H1 (cell line): ENCODE results near the gene GABRE.

ENCODE experiments used
- ATF3 ChIP-seq: IDR thresholded peaks from 2 replicates; pipeline ENCODE4 v1.6.1; 2011; ENCODE audit warnings: low read depth, mild to moderate bottlenecking, low read length; ENCODE audit not compliant: insufficient read depth
- CEBPB ChIP-seq: IDR thresholded peaks from 2 replicates; pipeline ENCODE4 v1.6.1; 2012; ENCODE audit warnings: low read depth, low read length
- EZH2 ChIP-seq: fragments of 200-600 bp; sonication (generic); IDR thresholded peaks from 2 replicates; pipeline ENCODE4 v1.7.1; 2012; ENCODE audit warnings: low read depth, mild to moderate bottlenecking, moderate library complexity, low read length, inconsistent platforms; ENCODE audit not compliant: severe bottlenecking
- HDAC2 ChIP-seq, 2 experiments: fragments of 300-600 bp in 1 of 2; sonication (generic) in 1 of 2; IDR thresholded peaks; 2 replicates each; pipeline ENCODE4 v1.6.1; 2011 to 2012; ENCODE audit warnings: low read depth in 2 of 2, low read length in 2 of 2, mild to moderate bottlenecking in 2 of 2, moderate library complexity in 2 of 2, borderline replicate concordance in 1 of 2, inconsistent platforms in 1 of 2
- JUND ChIP-seq: IDR thresholded peaks from 2 replicates; pipeline ENCODE4 v1.6.1; 2011; ENCODE audit warnings: mild to moderate bottlenecking, improper control_type of control experiment, low read length
- PHF8 ChIP-seq: fragments of 200-600 bp; sonication (generic); conservative IDR thresholded peaks from 2 replicates; pipeline ENCODE4 v1.7.1; 2012; ENCODE audit warnings: low read depth, mild to moderate bottlenecking, inconsistent platforms, low read length, moderate library complexity
- POLR2A ChIP-seq, 2 experiments: IDR thresholded peaks; 1 replicate in 1 of 2; 2 replicates in 1 of 2; pipeline ENCODE4 v1.6.1; 2011; ENCODE audit warnings: low read depth in 2 of 2, low read length in 2 of 2, mild to moderate bottlenecking in 2 of 2; ENCODE audit errors: control extremely low read depth in 1 of 2
- SUZ12 ChIP-seq: fragments of 200-600 bp; sonication (generic); IDR thresholded peaks from 2 replicates; pipeline ENCODE4 v1.6.1; 2012; ENCODE audit warnings: mild to moderate bottlenecking, inconsistent platforms, low read length, moderate library complexity, mixed read lengths
- YY1 ChIP-seq: IDR thresholded peaks from 2 replicates; pipeline ENCODE4 v1.6.1; 2011; ENCODE audit warnings: low read depth, mild to moderate bottlenecking, low read length
- TF ChIP-seq, protein P1 (sequence below), 3 experiments: IDR thresholded peaks; 1 replicate in 2 of 3; 2 replicates in 1 of 3; pipeline versions ENCODE4 v1.5.1 to v1.6.1; 2011; ENCODE audit warnings: low read length in 3 of 3, mild to moderate bottlenecking in 3 of 3, inconsistent platforms in 2 of 3, low read depth in 1 of 3, moderate library complexity in 1 of 3; ENCODE audit not compliant: insufficient read depth in 1 of 3; ENCODE audit errors: control extremely low read depth in 1 of 3

- no peak for TF ChIP-seq EZH2
- TF ChIP-seq SUZ12: no peak
- no peak for TF ChIP-seq PHF8
- TF ChIP-seq, protein P1, sequence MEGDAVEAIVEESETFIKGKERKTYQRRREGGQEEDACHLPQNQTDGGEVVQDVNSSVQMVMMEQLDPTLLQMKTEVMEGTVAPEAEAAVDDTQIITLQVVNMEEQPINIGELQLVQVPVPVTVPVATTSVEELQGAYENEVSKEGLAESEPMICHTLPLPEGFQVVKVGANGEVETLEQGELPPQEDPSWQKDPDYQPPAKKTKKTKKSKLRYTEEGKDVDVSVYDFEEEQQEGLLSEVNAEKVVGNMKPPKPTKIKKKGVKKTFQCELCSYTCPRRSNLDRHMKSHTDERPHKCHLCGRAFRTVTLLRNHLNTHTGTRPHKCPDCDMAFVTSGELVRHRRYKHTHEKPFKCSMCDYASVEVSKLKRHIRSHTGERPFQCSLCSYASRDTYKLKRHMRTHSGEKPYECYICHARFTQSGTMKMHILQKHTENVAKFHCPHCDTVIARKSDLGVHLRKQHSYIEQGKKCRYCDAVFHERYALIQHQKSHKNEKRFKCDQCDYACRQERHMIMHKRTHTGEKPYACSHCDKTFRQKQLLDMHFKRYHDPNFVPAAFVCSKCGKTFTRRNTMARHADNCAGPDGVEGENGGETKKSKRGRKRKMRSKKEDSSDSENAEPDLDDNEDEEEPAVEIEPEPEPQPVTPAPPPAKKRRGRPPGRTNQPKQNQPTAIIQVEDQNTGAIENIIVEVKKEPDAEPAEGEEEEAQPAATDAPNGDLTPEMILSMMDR (IDR thresholded peaks at IDR 0.05; ENCODE audit: control extremely low read depth in 1 of 3, insufficient read depth in 1 of 3, low read depth in 1 of 3, low read length in 3 of 3): no peak
- no peak for TF ChIP-seq JUND
- TF ChIP-seq ATF3: no peak
- TF ChIP-seq POLR2A (IDR thresholded peaks at IDR 0.05; ENCODE audit: control extremely low read depth in 1 of 2, low read depth in 2 of 2, low read length in 2 of 2): no peak
- TF ChIP-seq YY1: no peak
- no peak for TF ChIP-seq HDAC2 (IDR thresholded peaks at IDR 0.05; ENCODE audit: borderline replicate concordance in 1 of 2, low read depth in 2 of 2, low read length in 2 of 2)
- no peak for TF ChIP-seq CEBPB
Measured at GRCh38 chrX:151912221-151912620, 62.3 kb downstream of the GABRE start.
